GM18517 (cell line): Measurements from ENCODE around the gene UBXN1.

ENCODE experiments used
- ATAC-seq: cut with Tn5 transposase; IDR thresholded peaks from one replicate; pipeline ENCODE4 v1.9.1; 2021; ENCODE audit warnings: mild to moderate bottlenecking, moderate library complexity; ENCODE audit not compliant: unreplicated experiment

UBXN1 gene, protein sequence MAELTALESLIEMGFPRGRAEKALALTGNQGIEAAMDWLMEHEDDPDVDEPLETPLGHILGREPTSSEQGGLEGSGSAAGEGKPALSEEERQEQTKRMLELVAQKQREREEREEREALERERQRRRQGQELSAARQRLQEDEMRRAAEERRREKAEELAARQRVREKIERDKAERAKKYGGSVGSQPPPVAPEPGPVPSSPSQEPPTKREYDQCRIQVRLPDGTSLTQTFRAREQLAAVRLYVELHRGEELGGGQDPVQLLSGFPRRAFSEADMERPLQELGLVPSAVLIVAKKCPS

DNA sequence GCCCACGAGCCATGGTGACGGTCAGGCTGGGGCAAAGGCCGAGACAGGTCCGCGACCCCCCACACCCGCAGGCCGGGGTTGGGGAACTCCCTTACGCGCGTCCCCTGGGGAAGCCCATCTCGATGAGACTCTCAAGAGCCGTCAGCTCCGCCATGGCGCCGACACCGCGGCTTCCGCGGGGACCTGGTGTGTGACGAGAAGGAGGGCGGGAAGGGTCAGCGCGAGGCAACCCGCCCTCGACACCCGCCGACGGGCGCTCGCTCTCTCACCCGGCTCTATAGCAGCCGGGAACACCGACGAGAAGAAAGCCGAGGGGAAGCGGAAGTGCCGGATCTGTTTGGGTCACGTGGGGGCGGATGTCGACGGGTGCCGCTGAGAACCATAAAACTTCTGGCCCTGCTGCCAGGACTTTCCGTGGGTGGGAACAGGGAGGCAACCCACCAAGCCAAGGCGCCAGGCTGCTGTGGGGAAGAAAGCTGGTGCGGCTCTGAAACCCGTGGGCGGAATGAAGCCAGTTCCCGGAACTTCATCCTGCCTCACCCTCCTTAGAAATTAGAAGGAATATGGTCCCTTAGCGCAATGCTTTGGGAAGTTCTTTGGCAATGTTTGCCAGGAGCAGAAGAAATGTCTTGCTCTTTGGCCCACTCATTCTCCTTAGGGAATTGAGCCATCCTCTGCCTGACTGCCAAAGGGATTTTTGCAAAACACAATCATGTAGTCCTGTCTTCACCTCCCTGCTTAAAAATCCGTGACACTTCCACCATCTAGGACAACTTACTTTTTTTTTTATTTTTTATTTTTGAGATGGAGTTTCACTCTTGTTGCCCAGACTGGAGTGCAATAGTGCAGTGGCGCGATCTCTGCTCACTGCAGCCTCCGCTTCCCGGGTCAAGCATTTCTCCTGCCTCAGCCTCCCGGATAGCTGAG, at the start of gene UBXN1:
TSS of gene UBXN1 (minus strand) at position 304 of the 927 bp plus-strand sequence. CDS start at position 154, 150 bp downstream.
- ATAC-seq: no peak

DNA sequence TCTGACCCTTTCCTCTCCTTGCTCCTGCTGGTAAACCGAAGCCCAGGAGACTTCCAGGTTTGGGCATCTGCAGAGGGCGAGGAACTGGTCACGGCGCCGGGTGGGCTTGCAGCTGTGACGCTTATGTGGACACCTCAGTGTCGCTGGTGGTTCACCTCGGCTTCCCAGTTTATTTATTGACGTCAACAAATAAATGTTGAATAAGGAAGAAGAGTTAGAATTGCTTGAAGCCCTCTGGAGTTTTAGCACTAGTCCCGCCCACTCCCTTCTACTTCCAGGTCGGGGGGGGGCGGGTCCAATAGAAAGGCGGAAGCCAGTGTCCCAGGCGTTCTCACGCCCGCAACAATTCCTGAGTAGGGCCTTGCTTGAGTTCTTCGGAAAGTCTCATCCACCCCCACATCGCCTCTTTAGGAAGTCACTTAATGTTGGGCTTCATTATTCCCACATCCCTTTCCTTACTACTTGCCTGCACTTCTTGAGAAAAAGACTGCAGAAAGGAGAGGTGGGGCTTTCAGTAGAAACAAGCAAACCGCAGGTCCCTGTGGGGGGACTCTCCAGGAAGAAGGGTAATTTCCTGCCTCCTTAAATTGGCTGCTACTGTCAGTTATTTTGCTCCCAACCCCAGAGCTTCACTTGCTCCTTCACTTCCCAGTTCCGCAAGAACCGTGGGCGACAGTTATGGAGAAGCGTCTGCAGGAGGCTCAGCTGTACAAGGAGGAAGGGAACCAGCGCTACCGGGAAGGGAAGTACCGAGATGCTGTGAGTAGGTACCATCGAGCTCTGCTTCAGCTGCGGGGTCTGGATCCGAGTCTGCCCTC, 49.5 kb upstream of the UBXN1 start, which contains the start of gene TTC9C:
TSS of gene TTC9C (plus strand) at position 316 of the 818 bp plus-strand sequence. CDS start at position 679, 363 bp downstream.
- ATAC-seq: peak; percentile 9

DNA sequence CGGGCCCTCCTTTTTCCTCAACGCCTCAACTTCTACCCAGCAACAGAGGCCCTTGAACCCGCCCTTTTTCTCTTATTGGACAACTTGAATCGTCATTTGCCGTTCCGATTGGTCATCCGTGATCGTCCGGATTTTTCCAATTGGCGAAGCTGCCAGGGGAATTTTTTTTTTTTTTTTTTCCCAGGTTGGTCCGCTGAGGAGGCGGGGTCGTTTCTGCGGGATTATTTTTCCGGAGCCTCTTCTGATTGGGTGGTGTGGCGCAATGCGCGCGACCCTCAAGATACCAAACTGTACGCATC, 48.9 kb upstream of the UBXN1 start:
- ATAC-seq: peak; percentile 61

DNA sequence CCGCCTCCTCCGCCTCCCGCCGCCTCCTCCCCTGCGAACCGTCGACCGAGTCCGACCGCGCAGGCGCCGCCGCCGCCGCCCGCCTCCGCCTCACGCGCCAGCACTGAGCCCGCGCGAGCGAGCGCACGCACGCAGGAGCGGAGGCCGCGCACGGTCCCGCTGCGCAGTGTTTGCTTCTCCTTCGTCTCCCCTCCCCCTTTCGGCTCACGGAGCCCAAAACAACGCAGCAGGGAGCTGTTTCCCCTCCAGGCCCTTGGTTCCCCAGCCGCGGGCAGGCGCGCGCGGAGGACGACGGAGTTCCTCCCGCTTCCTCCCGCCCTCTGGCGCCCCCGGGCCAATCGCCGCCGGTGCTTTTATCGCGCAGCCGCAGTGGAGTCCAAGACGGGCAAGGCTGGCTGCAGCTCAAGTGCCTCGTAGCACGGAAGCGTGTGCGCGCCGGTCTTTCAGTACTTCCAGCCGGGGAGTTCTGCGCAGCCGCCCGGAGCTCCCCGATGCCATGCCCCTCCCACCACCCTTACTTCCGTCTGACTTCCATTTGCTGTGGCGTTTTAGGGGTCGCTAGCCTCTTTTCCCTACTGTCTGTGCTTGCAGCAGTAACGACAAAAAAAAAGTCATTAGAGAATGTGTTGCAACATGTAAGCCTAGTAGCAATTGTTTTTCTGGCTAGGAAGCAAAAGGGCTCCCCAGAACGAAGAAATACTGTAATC, 48.4 kb upstream of the UBXN1 start, which contains the start of gene HNRNPUL2:
TSS of gene HNRNPUL2 (minus strand) at position 293 of the 707 bp plus-strand sequence. CDS start 301 bp downstream, outside the sequence.
- ATAC-seq: peak; percentile 58

DNA sequence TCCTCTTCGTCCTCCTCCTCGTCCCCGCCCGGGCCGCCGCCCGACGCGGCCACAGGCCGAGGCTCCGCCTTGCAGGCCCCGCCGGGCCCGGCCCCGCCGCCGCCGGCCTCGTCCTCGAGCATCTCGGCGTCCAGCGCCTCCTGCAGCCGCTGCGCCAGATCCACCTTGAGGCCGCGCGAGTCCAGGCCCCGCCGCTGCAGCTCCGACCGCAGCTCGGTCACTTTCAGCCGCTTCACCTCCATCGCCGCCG, 48.0 kb upstream of the UBXN1 start:
- ATAC-seq: no peak

DNA sequence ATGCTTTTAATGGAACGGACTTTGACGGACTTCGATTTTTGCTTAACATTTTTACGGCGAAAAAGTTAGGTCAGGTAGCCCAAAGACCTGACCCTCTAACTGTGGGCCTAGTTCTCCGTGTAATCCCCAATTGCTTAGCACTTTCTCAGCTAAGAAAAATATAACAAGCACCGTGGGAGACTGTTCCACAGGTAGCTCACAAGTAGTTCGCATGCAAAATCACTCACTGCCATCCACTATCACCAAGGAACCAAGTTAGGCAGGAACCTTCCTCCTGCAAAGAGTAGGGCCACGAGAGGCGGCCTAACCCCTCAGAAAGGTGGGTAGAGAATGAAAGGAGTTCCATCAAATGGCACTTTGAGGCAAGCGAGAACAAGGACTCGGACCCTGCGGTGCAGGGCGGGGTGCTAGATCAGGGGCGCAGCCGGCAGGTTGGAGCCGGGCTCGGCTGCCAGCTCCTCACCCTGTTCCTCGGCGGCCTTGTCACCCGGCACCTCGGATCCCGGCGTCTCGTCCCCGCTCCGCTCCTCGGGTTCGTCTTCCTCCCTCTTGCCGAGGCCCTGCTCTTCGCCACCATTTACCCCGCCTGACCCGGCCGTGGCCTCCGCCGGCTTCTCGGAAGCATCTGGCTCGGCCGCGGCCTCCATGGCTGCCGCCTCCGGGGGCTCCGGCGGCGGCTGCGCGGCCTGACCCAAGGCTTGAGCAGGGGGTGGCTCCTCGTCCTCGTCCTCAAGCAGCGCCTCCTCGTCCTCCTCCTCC, 47.5 kb upstream of the UBXN1 start:
- ATAC-seq: peak; percentile 1

DNA sequence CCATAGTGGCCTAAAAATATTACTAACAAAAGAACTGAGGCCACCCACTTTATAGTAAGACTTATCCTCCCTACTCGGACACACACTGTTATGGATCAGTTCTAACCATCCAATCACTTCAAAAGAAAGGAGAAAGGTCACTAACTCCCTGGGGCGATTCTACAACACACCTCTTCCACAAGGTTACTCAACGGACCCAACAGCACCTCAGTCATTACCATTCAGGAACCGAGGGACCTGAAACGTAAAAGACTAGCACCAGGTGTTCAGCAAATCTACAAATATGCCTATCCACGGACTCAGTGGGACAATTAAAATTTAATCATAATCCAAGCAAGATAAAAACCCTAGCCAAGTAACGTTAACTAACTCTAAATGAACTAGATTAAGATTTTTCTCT, 46.8 kb upstream of the UBXN1 start:
- no peak for ATAC-seq

DNA sequence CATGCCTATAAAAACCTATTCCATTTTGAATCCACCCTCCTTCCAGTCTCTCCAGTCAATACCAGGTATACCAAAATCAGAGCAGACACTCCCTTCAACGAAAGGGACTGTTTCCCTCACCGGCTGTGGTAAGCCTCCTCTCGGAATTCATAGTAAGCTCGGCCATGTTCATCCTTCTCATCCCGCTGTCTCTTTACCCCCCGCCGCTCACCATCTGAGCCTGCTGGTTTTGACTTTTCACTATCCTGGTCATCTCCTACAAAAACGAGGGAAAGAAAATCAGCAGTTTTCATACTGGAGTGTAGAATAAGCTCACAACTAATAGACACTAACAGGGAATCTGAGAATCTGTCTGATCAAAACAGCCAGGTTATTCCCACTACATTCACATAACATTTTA, 45.3 kb upstream of the UBXN1 start:
- no peak for ATAC-seq

DNA sequence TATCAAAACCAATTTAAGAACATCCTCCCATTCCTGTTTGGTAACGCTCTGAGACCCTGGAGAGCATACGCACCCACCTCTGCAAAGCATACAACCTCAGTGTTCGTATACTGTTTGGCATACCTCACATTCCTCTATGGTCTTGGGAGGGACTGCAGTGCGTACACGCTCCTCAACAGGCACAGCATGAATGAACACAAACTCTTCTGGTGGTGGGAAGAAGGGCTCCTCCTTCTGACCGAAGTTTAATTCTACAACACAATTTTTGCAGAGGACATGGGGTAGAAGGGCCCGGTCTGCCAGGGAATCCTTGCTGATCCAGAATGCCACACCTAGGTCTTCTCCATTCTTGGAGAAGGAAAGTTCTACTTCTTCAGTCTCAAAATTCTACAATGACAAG, 43.1 kb upstream of the UBXN1 start:
- ATAC-seq: no peak

DNA sequence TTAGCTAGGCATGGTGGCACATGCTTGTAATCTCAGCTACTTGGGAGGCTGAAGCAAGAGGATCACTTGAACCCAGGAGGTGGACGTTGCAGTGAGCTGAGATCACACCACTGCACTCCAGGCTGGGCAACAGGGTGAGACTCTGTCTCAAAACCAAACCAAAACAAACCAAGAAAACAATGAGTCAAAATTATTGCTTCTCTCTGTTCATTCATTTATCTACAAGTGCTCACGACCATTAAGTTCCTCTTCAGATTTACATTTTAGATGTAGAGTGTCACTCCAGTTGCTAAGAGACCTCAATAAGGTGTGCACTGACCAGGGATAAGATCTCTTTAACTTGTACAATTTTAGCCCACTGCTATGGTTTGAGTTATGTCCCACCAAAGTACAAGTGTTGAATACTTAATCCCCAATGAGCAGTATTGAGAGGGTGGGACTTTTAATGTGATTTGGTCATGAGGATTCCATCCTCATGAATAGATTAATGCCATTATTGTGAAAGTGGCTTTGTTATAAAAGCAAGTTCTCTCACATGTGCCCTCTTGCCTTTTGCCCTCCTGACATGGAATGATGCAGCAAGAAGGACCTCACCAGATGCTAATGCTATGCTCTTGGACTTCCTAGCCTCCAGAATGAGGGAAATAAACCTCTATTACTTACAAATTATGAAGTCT, 40.6 kb upstream of the UBXN1 start:
- ATAC-seq: no peak

DNA sequence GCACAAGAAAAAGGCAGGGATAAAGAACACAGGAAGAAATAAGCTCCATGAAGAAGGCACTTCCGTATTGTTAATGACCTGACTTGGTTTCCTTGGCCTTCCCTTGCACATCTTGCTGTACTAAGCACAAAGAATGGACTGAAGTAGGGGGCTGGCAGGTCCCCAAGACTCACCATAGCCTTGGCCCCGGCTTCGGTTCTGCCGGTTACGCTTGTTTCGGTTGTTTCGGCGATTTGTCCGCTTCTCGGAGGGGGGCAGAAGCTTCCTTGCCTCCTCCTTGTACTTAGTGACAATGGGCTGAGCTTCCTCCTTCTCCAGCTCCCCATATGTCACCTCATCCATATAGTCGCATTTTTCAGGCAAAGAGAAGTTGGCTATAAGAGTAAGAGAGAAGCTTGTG, 37.9 kb upstream of the UBXN1 start:
- no peak for ATAC-seq

DNA sequence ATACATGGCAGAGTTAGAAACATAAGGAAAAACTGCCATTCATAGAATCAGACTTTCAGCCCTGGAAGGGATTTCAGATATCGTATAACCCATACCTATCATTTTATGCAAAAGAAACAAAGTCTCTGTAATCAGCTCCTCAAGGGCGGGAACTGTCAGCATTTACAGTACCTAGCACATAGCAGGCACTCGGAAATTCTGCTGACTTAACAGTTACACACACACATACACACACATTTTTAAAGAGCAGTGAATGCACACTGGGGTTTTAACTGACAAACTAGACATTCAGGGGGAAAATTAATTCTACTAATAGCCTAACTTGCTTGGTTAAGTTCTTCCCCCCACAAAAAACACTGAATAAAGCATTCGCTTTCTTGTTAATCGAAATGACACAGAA, 37.3 kb upstream of the UBXN1 start:
- no peak for ATAC-seq

DNA sequence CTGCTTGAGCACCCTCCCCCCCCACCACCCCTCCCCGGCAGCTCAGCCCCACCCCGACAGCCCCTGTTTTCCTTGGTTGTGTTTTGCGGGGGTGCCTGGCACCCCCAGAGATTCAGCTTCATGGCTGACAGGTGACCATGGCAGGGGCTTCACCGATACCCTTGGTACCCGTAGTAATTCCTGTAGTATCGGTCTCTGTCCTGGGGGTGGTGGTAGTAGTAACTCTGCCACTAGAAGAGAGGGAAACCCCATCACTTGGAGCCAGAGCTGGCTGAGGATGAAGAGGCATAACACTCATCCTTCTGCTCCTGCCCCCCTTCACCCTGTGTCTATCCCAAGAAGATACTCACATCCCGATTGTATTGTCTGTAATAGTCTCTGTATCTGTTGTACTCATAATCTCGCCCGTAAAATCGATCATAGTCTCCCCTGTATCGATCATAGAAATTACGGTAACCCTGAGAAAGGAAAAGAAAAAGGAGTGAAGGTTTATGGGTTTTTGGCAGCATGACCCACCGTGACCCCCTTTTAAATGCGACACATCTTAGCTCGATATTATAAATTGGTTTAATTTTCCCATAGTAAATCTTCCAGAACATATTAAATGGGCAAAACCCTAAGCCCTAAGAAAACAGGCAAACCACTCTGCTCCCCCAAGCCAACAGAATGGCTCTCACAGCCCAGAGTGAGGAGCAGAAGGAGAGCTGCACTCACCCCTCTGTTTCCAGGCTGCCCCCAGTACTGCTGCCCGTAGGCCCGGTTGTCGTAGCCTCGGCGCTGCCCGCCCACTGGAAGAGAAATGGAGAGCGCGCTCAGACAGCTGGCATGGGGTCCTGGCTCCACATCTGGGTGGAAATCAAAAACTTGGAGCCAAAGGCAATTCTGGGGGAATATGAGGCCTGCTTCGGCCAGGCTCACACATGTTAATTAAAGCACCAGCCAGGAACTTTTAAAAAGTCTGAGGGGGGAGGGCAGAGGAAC, 36.6 kb upstream of the UBXN1 start:
- ATAC-seq: no peak

DNA sequence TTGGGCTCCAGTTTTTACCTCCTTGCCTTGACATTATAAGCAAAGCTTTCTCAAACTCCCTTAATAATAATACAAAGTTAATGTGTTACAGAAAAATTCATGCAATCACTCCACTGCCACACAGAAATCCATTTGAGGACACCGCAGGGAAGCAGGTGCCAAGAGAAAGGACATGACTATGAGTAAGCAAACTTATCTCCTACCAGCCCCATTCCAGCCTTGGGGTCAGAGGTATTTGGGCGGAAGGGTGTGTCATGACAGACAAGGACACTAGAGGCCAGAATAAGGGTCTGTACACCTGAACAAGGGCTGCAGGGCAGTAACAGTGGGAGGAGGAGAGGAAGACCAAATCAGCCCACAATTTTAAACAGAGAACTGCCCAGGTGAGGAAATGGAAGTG, 34.5 kb upstream of the UBXN1 start:
- no peak for ATAC-seq

DNA sequence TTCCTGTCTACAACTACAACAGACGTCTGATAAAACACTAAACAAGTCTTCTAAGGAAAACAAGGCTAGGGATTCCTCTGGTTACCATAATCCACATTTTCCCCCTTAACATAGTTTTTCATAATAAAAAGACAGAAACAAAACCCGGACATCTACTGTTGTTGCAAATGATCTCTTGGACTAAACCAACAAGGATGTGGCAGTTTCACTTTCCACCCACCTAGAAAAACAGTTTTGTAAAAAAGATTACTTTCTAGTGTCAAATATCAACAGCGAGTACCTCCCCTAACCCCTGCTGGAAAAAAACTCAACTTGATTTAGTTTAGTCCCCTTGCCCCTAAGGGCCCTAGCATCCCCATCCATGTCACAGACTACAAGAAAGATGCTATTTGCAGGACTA, 34.0 kb upstream of the UBXN1 start:
- no peak for ATAC-seq

DNA sequence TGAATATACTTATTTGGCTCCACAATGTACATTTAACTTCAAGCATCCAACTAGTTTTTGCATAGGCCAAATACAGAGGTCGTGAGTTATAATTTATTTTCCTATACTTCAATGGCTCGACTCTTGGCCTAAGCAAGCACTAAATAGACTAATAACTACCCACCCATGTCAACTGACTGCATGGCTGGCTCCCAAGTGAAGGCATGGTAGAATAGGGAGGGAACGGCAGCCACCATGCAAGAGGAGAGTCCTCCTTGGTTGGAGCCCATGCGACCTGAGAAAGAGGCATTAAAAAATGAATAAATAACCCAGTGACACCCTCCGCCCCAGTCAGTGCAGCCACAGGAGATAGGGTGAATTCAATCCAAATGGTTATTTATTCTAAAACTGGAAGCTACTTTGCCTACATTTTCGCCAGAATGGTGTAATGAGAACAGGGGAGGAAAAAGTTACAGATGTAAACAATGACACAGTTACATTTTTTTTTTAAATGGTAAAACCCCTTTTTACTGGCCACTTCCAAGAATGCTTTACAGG, 33.5 kb upstream of the UBXN1 start:
- ATAC-seq: no peak

DNA sequence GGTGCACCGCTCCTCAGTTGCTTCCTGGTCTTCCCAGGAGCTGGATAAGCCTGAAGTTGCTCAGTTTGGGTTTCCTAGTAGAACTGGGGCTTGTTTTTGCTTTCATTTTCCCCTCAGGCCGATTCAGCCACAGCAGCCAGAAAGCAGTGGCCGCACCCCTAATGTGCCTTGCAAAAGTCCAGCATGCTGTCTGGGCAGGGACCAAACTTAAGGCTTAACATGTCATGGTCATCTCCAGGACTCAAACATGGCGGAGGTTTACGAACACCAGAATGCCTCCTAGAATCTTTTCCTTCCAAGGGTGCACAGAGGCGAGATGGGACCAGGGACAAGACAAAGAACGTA, 31.1 kb upstream of the UBXN1 start:
- no peak for ATAC-seq
